Osteocyte (in vitro differentiated cells): ENCODE data around the gene SDSL. TPM values are rescaled to one million over a fixed set of nuclear protein-coding genes. Genes with fewer than 3 reads are reported as not detected.

Source experiments
- DNase-seq: peaks from one replicate; pipeline ENCODE4 v3.0.0; 2021; ENCODE audit warnings: mixed read lengths; ENCODE audit not compliant: unreplicated experiment; ENCODE audit errors: extremely low spot score
- H3K27ac Mint-ChIP-seq: one replicate; pipeline ENCODE4 v1.8.0; 2021; ENCODE audit warnings: mild to moderate bottlenecking, mixed read lengths; ENCODE audit not compliant: unreplicated experiment
- H3K27me3 Mint-ChIP-seq: one replicate; pipeline ENCODE4 v1.8.0; 2021; ENCODE audit warnings: mixed read lengths; ENCODE audit not compliant: unreplicated experiment
- H3K36me3 Mint-ChIP-seq: one replicate; pipeline ENCODE4 v1.8.0; 2021; ENCODE audit warnings: mixed read lengths; ENCODE audit not compliant: unreplicated experiment
- H3K4me1 Mint-ChIP-seq: one replicate; pipeline ENCODE4 v1.8.0; 2021; ENCODE audit warnings: mixed read lengths; ENCODE audit not compliant: unreplicated experiment
- H3K4me3 Mint-ChIP-seq: one replicate; pipeline ENCODE4 v1.8.0; 2021; ENCODE audit warnings: mild to moderate bottlenecking, moderate library complexity, mixed read lengths; ENCODE audit not compliant: unreplicated experiment
- H3K9me3 Mint-ChIP-seq: one replicate; pipeline ENCODE4 v1.8.0; 2021; ENCODE audit warnings: mixed read lengths; ENCODE audit not compliant: unreplicated experiment
- CTCF ChIP-seq: fragments of 200-600 bp; sonication (generic); IDR thresholded peaks from 2 replicates; pipeline ENCODE4 v1.5.0; 2021; ENCODE audit warnings: antibody characterized with exemption, mild to moderate bottlenecking, moderate library complexity
- total RNA-seq: library from RNA; stranded (reverse); gene quantifications from 2 replicates; pipeline ENCODE4 v1.2.1, GENCODE V29; 2021

Gene SDSL
- total RNA-seq, 1 donor from 2014 or later: 6.2 TPM

- no peak overlapping the region for H3K27ac Mint-ChIP-seq
These were observed 35.2 kb upstream of the SDSL start for GRCh38 chr12:113386866-113387566.

GRCh38 chr12:113387631-113388030 lies 34.5 kb upstream of the SDSL start:
- H3K4me1 Mint-ChIP-seq: no peaks in the 10 kb centered on the region
- DNase-seq: no peak
- peaks cover 22% of the 10 kb centered on the region for H3K36me3 Mint-ChIP-seq
- no peaks in the 10 kb centered on the region for H3K27me3 Mint-ChIP-seq
- H3K9me3 Mint-ChIP-seq: no peaks in the 10 kb centered on the region
- no peak overlapping the region for H3K4me3 Mint-ChIP-seq
- no peak overlapping the region for H3K27ac Mint-ChIP-seq
- TF ChIP-seq CTCF: no peak

More at GRCh38 chr12:113386866-113387566, 35.2 kb upstream of the SDSL start:
- TF ChIP-seq CTCF: no peak
- Mint-ChIP-seq H3K4me1 (no peaks in the 10 kb centered on the region), H3K9me3 (no peaks in the 10 kb centered on the region), H3K27me3 (no peaks in the 10 kb centered on the region), H3K36me3 (peaks cover 22% of the 10 kb centered on the region), H3K4me3 (no peak overlapping the region)
- DNase-seq: no peak

GRCh38 chr12:113388351-113388750 lies 33.8 kb upstream of the SDSL start:
- DNase-seq: no peak
- no peak for TF ChIP-seq CTCF
- H3K27ac Mint-ChIP-seq: no peak overlapping the region
- H3K4me1 Mint-ChIP-seq: no peaks in the 10 kb centered on the region
- no peak overlapping the region for H3K4me3 Mint-ChIP-seq
- peaks cover 22% of the 10 kb centered on the region for H3K36me3 Mint-ChIP-seq
- no peaks in the 10 kb centered on the region for H3K9me3 Mint-ChIP-seq
- no peaks in the 10 kb centered on the region for H3K27me3 Mint-ChIP-seq

- peaks cover 13% of the 10 kb centered on the region for H3K36me3 Mint-ChIP-seq
- no peak for TF ChIP-seq CTCF
- H3K4me3 Mint-ChIP-seq: no peak overlapping the region
- no peak for DNase-seq
- no peaks in the 10 kb centered on the region for H3K9me3 Mint-ChIP-seq
- H3K27ac Mint-ChIP-seq: no peak overlapping the region
- no peaks in the 10 kb centered on the region for H3K27me3 Mint-ChIP-seq
- H3K4me1 Mint-ChIP-seq: no peaks in the 10 kb centered on the region
These were observed 31.8 kb upstream of the SDSL start for GRCh38 chr12:113390064-113391043.

DNA sequence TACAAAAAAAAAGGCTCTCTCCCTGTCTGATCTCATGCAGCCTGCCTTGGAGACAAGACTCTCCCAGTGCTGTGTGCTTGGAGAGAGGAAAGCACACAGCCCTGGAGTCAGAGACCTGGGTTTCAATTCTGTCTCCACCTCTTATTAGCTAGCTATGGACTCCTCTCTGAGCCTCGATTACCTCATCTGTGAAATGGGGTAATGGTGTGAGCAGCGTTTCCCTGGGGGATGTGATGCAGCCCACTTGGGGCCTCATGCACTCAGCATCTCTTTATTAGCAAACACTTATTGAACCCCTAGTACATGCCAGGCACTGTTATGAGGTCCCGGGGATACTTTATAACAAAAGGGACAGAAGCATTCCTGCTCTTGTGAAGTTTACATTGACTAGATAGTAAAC lies 31.0 kb upstream of the SDSL start:
- no peaks in the 10 kb centered on the region for H3K27me3 Mint-ChIP-seq
- H3K9me3 Mint-ChIP-seq: no peaks in the 10 kb centered on the region
- peaks cover 10% of the 10 kb centered on the region for H3K36me3 Mint-ChIP-seq
- H3K27ac Mint-ChIP-seq: no peak overlapping the region
- no peak for DNase-seq
- H3K4me1 Mint-ChIP-seq: no peaks in the 10 kb centered on the region
- H3K4me3 Mint-ChIP-seq: no peak overlapping the region
- no peak for TF ChIP-seq CTCF
